IPS-15b (cell line): ENCODE results near the gene SDC3.
"Not testable (repeated sequence)": the region's sequence is repeated elsewhere in the genome, so short reads cannot be mapped to it uniquely, and the experiment has no call there.

ENCODE experiments used
- H3K27me3 ChIP-seq: one replicate; pipeline ENCODE4 v1.6.1; 2013; ENCODE audit warnings: low read length; ENCODE audit not compliant: control insufficient read depth, insufficient read depth
- H3K36me3 ChIP-seq: one replicate; pipeline ENCODE4 v1.6.1; 2013; ENCODE audit warnings: low read length; ENCODE audit not compliant: control insufficient read depth, insufficient read depth
- H3K4me1 ChIP-seq: one replicate; pipeline ENCODE4 v1.6.1; 2013; ENCODE audit warnings: mild to moderate bottlenecking, low read length; ENCODE audit not compliant: control insufficient read depth, insufficient read depth
- H3K4me3 ChIP-seq: one replicate; pipeline ENCODE4 v1.5.1; 2013; ENCODE audit warnings: low read depth, low read length
- H3K9ac ChIP-seq: one replicate; pipeline ENCODE4 v1.6.1; 2013; ENCODE audit warnings: low read depth, mild to moderate bottlenecking, low read length
- H3K9me3 ChIP-seq: one replicate; pipeline ENCODE4 v1.6.1; 2013; ENCODE audit warnings: mild to moderate bottlenecking, low read length; ENCODE audit not compliant: control insufficient read depth, insufficient read depth

Gene SDC3, protein sequence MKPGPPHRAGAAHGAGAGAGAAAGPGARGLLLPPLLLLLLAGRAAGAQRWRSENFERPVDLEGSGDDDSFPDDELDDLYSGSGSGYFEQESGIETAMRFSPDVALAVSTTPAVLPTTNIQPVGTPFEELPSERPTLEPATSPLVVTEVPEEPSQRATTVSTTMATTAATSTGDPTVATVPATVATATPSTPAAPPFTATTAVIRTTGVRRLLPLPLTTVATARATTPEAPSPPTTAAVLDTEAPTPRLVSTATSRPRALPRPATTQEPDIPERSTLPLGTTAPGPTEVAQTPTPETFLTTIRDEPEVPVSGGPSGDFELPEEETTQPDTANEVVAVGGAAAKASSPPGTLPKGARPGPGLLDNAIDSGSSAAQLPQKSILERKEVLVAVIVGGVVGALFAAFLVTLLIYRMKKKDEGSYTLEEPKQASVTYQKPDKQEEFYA

DNA sequence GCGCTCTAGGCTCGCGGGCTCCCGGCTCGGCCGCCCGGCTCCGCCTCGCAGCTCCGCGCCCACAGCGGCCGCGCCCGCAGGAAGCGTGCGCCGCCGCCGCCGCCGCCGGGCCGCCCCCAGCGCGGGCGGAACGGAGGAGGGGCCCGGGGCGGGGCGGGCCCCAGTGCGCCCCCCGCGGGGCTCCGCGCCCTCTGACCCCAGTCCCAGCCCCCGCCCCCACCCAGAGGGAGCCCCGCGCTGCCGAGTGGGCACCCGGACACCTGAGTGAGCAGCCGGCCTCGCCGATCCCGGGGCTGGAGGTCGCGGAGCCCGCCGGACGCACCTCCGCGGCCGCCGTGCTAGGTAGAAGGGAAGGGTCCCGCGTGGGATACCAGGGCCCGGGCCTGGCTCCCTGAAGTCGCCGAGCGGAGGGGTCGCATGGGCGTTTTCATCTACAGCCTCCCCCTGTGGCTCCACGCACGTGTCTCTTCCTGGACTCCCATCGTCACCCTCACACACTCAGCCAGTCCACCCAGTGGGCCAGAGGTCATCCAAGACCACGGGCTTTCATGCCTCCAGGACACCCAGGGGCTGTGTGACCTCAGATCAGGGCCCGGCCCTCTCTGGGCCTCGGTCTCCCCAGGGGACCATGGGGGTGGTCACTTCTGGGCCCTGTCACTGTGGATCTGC, at the start of gene SDC3:
Gene SDC3, minus strand, starts transcription at position 63 of the 669 bp plus-strand sequence. CDS start 172 bp downstream, outside the sequence.
- Histone ChIP-seq H3K9me3 (no peaks in the 10 kb centered on the region), H3K27me3 (peaks cover 14% of the 10 kb centered on the region), H3K36me3 (no peaks in the 10 kb centered on the region), H3K9ac (no peak within 1 kb of the TSS), H3K4me1 (peaks cover 24% of the 10 kb centered on the region), H3K4me3 (peak within 1 kb of the TSS; percentile 71)

DNA sequence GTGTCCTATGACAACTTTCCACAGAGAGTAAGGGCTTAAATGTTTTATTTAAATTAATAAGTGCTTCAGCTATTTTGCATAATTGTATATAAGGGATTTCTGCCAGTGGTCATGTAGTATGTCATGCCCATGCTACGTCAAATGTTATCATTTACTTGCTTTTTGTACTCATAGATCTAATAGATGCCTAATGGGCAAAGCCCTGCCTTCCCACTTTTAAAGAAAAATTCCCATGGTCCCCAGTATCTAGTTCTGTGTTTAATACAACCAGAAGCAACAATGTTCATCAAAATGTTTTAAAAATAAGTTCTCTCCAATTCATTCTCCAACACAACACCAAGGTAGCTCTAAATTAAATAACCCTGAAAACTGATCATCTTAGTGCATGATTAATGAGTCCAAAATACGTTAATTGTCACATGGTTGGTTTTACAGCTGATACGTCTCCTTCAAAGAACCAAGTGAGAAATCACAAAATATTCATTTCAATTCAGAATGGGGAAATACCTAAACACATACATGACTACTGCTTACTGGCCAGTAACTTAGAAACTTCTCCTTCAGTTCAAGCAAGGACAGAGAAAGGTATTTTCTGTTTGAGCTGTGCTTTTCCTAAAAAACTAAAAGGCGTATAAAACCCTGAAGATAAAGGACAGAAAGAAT, 49.1 kb upstream of the SDC3 start:
- no peaks in the 10 kb centered on the region for H3K4me1 ChIP-seq
- peaks cover 22% of the 10 kb centered on the region for H3K36me3 ChIP-seq
- H3K4me3 ChIP-seq = no peak overlapping the region
- H3K9ac ChIP-seq = no peak overlapping the region
- no peaks in the 10 kb centered on the region for H3K27me3 ChIP-seq
- no peaks in the 10 kb centered on the region for H3K9me3 ChIP-seq

DNA sequence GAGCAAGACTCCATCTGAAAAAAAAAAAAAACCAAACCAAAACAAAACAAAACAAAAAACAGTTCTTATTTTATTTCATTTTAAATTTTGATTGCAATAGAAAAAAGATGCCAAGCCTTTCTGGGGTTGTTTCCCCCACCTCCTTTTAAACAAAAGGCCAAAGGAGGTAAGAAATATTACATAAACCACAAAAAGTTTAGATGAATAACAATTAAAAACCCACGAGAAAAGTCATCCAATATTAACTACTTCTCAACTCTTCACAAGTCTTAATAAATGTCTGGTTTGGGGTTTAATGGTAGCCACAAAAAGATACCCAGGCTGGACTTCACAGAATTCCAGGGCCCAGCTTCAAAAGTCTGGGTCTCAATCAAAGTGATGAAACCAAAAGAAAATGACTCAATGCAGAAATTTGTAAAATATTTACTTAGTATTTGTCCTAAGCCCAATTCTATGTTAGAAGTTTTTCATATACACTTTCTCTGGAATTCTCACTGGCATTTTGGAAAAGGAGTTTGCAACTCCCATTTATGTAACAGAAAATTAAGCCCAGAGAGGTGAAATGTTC, 47.0 kb upstream of the SDC3 start:
- peaks cover 25% of the 10 kb centered on the region for H3K36me3 ChIP-seq
- no peak overlapping the region for H3K4me3 ChIP-seq
- H3K4me1 ChIP-seq = no peaks in the 10 kb centered on the region
- H3K9ac ChIP-seq = no peak overlapping the region
- no peaks in the 10 kb centered on the region for H3K27me3 ChIP-seq
- no peaks in the 10 kb centered on the region for H3K9me3 ChIP-seq

DNA sequence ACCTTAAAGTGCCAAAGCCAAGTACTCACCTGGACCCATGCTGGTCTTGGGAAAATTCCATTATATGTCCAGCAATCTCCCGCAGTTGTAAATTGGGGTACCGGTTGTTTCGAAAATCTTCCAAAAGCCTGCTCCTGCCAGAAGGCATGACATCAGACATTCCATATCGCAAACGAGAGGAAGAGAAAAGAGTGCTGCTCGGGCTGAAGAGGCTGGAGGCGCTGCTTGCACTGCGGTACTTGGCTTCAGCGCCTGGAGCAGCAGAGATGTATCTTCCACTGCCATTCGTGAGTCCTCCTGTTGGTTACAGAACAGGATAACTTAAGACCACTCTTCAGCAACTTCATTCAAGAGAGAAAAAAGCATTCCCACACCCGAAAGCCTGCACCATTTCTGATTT, 45.1 kb upstream of the SDC3 start:
- no peaks in the 10 kb centered on the region for H3K9me3 ChIP-seq
- H3K4me3 ChIP-seq = no peak overlapping the region
- H3K27me3 ChIP-seq = no peaks in the 10 kb centered on the region
- H3K9ac ChIP-seq = no peak overlapping the region
- no peaks in the 10 kb centered on the region for H3K4me1 ChIP-seq
- peaks cover 33% of the 10 kb centered on the region for H3K36me3 ChIP-seq

DNA sequence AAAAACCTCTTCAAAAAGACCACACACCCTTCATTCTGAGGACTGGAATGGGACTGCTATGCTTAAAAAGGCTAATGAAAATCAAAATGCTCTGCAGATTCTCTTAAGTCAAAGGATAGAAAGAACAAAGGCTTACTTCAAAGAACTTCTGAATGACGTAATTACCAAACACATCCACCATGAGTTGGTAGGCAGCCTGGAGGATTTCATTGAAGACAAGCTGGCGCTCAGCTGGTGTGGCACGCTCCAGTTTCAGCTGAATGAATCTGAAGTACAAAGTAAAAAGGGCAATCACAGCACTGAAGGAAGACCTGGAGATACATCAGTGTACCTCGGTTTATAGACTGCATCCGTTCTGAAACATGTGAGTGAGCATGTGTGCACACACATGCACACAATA, 43.5 kb upstream of the SDC3 start:
- H3K9ac ChIP-seq = no peak overlapping the region
- H3K4me3 ChIP-seq = no peak overlapping the region
- no peaks in the 10 kb centered on the region for H3K4me1 ChIP-seq
- no peaks in the 10 kb centered on the region for H3K27me3 ChIP-seq
- H3K36me3 ChIP-seq = peaks cover 33% of the 10 kb centered on the region
- H3K9me3 ChIP-seq = no peaks in the 10 kb centered on the region

DNA sequence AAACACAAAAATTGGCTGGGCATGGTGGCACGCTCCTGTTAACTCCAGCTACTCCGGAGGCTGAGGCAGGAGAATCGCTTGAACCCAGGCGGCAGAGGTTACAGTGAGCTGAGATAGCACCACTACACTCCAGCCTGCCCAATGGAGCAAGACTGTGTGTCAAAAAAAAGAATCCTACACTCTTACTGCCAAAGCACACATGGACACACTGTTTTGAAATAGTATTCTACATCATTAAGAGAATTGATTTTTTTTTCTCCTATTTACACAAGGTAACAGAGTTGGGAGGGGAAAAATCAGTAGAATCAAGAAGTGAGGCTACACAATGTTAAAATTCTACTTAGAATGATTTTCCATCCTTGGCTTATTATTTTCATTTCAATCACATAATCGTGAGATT, 42.1 kb upstream of the SDC3 start:
- H3K4me1 ChIP-seq = no peaks in the 10 kb centered on the region

DNA sequence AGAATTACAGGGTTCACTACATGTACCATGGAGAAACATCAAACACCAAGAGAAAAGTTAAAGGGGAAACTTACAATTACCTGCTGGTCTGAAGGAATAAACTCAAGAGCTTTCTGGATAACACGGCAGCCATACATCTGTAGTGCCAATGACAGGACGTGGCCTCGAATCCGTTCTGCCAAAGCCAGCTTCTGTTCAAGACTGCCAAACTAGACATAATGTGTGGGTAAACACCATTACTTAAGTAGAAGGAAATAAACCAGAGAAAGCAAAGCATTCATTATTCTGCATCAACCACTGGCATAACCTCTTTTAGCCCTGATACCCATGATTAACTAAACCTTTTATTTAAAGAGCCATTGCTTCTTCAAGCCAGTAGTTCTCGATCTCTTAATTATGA, 41.5 kb upstream of the SDC3 start:
- no peaks in the 10 kb centered on the region for H3K9me3 ChIP-seq
- H3K4me3 ChIP-seq = no peak overlapping the region
- no peaks in the 10 kb centered on the region for H3K4me1 ChIP-seq
- H3K36me3 ChIP-seq = peaks cover 33% of the 10 kb centered on the region
- H3K27me3 ChIP-seq = no peaks in the 10 kb centered on the region
- H3K9ac ChIP-seq = no peak overlapping the region

More for the DNA sequence above, 42.1 kb upstream of the SDC3 start:
- Histone ChIP-seq H3K9ac (no peak overlapping the region), H3K36me3 (peaks cover 33% of the 10 kb centered on the region), H3K4me3 (no peak overlapping the region), H3K9me3 (no peaks in the 10 kb centered on the region), H3K27me3 (no peaks in the 10 kb centered on the region)

DNA sequence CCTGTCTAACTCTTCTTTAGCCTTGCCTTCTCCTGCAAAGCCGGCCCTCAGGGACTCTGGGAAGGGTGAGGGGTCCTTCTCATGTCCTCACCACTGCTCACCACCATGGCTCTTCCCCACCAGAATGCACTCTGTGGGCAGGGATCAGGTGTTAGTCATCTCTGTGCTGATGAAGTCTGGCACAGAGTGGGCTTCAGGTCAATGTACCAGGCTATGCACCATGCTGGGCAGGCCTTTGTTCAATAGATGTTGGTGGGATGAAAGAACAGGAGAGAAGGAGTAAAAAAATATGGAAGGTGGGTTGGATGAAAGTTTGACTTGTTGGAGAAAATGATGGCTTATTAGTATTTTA, 40.9 kb upstream of the SDC3 start:
- H3K36me3 ChIP-seq = peaks cover 33% of the 10 kb centered on the region
- not testable (repeated sequence) for H3K4me3 ChIP-seq

DNA sequence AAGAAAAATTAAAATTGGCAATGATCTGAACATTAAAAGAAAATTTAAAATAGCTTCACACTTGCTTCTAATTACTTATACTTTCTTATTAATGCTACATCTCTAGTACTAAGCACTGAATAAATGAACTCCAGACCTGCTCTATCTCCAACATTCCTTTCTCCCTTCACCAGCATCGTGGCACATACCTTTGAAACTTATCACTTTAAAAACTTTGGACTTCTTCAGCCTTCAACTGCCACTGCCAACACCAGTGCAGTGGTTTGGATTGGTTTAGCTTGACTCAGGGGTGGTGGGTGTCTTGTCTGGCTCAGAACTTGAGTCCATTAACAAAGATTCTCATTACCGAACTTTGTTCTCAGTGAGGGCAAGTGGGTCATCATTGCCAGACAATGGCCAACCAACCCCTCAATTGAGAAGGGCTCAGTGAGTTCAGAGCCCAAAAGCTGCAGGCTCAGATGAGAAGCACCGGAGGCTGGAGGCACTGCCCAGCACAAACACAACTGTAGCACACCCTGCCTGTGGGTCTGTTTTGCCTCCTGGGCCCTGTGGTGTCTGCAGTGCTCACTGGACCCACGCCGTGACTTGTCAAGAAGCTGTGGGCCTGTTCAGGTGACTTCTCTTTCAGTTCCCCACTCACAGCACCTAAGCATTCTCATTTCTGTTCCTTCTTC, 40.4 kb upstream of the SDC3 start:
- not testable (repeated sequence) for H3K27me3 ChIP-seq, H3K4me3 ChIP-seq
- H3K36me3 ChIP-seq = peaks cover 30% of the 10 kb centered on the region

More for the DNA sequence above, 40.9 kb upstream of the SDC3 start:
- not testable (repeated sequence) for H3K4me1 ChIP-seq, H3K9me3 ChIP-seq, H3K9ac ChIP-seq, H3K27me3 ChIP-seq

DNA sequence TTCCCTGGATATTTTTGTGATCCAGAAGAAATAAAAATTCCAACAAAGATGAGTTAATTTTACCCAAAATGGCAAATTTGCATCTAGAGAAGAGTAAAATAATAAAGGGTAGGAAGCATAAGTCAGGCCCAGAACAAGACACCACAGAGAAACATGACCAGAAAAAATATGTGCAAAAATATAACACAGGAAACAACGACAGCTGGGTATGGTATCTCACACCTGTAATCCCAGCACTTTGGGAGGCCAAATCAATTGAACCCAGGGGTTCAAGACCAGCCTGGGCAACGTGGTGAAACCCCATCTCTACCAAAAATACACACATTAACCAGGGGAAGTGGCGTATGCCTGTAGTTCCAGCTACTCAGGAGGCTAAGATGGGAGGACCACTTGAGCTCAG, 39.7 kb upstream of the SDC3 start:
- no peak overlapping the region for H3K4me3 ChIP-seq
- no peaks in the 10 kb centered on the region for H3K9me3 ChIP-seq
- H3K9ac ChIP-seq = no peak overlapping the region
- H3K27me3 ChIP-seq = no peaks in the 10 kb centered on the region
- no peaks in the 10 kb centered on the region for H3K4me1 ChIP-seq
- H3K36me3 ChIP-seq = peaks cover 27% of the 10 kb centered on the region

More for the DNA sequence above, 40.4 kb upstream of the SDC3 start:
- H3K9ac ChIP-seq, H3K9me3 ChIP-seq, H3K4me1 ChIP-seq: not testable (repeated sequence)

DNA sequence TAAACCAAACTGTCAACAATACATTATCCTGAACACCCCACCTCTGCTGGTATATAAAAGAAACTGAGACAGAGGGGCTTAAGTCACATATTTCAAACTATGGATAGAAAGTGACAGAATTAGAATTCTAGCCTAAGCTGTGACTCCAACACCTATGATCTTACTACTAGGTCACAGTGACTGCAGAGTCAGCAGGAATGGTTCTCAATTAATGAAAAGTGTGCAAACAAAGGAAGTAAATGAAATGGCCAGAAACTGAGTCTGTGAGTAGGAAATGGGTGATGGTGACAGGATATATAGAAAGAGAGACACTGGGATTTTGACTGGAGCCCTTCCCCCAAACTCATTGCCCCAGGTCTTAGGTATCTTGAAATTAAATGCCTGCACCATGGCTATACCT, 38.7 kb upstream of the SDC3 start:
- Histone ChIP-seq H3K4me3 (no peak overlapping the region), H3K36me3 (peaks cover 28% of the 10 kb centered on the region), H3K9ac (no peak overlapping the region), H3K4me1 (no peaks in the 10 kb centered on the region), H3K9me3 (no peaks in the 10 kb centered on the region), H3K27me3 (no peaks in the 10 kb centered on the region)
